Activated effector memory CD4-positive, alpha-beta T cell treated with Interleukin-2 at 50 U/mL for 16 hours (primary cell): Measurements from ENCODE around the gene DTYMK.

Experiments
- DNase-seq: peaks from one replicate; pipeline ENCODE4 v3.0.0-alpha.2; 2020

Gene DTYMK

DNA sequence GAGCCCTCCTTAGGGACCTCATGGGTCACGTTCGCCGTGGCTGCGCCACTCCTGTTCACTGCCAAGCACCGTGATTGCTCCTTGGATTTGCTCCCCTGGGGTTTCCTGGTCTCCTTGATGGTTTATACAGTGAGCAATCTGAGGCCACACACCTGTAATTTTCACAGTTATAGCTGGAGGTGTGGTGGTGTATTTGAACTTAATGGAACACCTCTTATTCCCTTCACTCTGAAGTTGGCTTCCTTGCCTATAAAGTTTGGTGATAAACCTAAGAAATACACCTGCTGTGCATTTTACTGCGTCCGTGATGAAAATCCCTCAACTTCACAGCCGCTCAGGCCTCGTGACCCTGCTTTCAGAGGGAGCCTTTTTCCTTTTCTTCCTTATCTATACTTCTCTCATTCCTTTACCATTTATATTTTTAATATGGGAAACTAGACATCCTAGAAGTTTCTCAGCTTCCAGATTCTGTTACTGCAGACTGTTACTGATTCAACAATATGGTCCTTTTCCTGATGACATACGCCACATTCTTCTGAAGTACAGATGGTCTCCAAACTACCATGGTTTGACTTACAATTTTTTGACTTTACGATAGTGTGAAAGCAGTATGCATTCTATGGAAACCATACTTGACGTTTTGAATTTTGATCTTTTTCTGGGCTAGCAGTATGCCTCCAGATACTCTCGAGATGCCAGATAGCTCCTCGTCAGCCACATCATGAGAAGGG is 40.5 kb downstream of the DTYMK start:
- DNase-seq, result no peak

DNA sequence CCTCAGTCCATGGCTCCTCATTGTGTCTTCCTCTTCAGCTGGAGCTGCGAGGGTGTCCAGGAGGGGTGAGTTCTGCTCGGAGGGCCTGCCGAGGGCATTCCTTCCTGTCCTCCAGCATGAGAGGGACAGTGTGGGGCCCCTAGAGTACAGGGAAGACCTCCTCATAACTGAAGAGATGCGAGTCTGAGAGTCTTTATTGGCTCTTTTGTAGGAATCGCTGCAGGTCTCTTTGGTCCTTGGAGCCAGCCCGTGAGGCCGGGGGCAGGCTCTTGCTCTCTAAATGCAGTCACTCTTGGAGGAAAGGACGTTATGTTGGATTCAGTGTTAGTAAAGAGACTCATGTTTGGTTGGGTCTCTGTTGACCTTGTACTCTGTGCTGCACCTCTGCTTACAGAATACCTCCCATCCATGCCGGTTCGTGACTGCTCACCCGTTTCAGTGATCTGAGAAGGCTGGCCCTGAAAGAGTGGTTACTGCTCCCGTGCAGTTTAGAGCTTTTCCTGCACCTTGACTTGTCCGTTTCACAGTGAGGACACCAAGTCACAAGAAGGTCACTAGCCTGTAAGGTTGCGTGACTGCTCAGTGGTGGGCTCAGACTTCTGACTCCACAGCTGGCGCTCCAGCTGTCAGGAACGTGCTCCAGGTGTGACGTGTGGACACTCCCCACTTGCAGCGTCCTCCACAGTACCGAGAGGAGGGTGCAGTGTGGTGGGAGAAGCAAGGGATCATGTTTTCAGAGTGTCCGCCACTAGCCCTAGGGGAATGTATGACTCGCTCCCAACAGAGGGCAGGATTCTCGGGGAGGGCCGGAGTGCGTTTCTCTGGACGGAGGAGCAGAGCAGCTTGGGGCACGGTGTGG is 41.3 kb downstream of the DTYMK start:
- no peak for DNase-seq

DNA sequence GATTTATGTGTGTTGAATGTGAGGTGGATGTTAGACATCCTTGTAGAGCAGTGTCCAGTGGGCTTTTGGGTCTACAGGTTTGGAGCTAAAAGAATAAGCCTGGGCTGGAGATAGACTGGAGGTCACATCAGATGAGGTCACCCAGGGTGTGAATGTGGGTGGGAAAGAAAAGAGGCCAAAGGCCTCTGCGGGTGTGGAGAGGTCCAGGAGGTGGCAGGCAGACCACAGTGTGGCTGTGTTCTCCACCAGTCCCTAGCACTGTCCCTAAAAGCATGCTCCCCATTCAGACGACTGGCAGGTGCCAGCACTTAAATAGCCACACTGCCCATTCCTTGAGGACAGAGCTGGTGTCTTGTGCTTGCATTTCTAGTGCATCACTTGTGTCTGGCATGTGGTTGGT is 45.0 kb downstream of the DTYMK start:
- DNase-seq, result no peak

DNA sequence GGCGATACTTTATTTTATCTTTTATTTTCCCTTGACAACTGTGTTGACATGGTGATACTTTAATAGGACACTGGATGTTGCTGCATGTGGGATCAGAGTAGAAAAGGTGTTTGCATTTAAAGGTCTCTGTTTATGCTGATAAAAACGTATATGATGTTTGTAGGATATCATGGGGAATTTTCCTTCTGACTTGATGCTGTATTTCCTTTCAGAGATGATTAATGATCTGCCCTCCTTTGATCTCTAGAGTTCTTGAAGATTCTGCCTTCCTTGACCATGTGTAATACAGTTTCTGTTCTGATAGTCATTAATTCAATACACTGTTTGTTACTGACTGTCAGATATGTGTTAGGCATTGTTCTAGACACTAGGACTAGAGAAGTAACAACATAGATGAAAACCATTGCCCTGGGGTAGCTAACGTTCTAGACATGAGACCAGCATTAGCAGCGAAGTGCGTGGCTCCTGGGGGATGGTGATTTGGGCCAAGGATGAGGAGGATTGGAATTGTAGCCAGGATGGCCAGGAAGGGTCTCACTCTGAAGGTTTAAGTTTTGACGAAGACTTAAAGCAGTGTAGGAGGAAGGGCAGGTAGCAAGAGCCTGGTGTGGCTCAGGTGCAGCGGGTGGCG is 46.3 kb downstream of the DTYMK start:
- DNase-seq, result no peak

DNA sequence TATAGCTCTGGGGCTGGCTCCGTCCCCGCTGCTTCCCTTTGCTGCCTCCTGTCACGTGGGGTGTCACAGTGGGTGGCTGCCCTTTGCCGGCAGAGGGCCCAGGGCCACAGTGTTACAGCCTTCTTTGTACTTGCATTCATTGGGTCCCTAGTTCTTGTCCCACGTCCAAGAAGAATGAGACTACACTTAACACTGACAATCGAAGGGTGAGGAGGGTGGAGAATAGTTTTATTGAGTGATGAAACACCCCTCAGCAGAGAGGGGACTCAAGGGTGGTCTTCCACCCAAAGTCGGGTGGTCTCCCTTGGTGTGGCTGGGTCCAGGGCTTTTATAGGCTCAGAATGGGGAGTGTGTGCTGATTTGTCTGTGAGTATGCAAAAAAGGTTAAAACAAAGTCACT is 47.2 kb downstream of the DTYMK start:
- DNase-seq, result no peak

DNA sequence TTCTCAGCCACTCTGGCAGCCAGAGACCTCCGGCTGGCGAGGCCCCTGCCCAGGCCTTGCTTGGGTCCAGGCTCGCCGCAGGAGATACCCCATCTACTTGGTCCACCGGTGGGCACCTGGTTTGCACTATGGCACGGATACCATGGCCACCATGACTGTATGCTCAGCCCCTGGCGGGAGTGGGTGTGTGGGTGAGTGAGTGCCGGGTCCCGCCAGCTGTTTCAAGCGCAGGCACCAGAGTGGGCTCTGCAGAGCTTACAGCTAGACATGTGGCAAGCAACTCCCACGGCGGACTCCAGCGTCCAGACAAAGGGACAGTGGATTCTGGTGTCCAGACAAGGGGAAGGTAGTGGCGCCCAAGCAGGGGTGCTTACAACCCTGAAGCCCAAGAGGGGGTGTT is 47.7 kb downstream of the DTYMK start:
- no peak for DNase-seq

DNA sequence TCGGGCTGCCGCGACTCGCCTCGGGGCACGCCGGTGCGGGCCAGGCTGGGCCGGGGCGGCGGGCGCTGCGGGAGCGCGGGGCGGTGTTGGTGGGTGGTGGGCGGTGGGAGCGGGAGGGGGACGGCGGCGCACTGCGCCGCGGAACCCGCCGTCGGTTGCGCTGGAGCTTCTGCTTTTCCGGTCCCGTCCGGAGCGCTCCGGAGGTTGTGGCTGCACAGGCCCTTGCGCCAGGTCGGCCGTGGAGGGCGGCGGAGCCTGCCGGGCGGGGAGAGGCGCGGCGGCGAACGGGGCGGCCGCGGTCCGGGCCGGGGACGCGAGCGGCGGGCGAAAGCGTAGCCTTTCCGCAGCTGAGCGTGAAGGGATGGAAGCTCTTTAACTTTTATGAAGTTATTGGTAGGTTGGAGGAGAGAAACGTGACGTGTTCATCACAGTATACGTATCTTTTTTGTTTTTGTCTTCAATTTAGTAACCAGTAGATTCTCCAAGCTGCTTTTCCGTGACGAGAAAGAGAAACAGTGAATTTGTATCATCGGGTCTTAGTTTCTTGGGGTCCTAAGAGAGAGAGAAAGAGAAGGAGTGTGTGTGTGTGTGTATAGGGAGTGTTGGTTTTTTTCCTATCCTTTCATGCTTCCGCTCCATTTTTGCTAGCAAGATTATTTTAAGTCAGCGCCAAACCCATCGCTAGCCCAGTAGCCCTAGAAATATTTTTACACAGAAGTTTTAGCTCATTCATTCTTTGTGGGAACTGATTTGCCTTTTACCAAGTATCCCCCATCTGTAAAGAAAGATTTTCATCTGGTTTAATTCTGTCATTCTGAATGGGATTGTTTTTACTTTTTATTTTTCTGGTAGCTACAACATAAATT is 48.6 kb downstream of the DTYMK start:
- DNase-seq, result no peak

DNA sequence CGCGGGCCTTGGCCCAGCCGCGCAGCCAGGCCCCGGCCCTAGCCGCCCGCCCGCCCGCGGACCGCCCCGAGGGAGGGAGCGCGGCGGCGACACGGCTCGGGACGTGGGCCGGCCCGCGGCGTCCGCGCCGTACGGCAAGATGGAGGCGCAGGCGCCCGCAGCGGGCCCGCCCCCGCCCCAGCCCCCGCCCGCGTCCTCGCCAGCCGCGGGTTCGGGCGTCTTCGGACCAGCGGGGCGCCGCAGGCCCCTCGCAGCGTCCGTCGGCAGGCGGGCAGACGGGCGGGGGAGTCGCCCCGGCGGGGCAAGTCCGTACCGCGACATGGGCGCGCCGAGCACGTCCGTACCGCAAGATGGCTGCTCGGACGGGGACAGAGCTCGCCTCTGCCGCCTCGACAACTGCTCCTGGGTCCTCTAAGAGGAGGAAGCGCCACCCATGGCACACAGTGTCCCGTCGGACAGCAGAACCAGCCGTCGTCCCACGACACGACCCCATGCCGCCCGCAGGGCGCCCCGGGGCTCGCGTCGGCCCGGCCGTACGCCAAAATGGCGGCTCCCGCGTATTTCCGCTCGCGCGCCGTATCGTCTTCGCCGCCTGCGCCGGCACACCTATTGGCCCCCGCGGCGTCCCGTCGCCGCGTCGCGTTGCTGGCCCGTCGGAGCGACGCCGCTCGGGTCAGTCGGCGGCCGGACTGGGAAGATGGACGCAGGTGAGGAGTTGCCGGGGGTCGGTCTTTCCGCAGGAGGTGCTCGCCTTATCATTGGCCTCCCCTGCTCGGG is 49.4 kb downstream of the DTYMK start, which contains the start of the genes ATG4B and THAP4:
ATG4B (plus strand) TSS at position 676 of the 777 bp plus-strand sequence; CDS start at position 698, 22 bp downstream.
THAP4 (minus strand) TSS at position 141 of the 777 bp plus-strand sequence. CDS start 141 bp downstream, outside the sequence.
- DNase-seq, result peak; percentile 72

DNA sequence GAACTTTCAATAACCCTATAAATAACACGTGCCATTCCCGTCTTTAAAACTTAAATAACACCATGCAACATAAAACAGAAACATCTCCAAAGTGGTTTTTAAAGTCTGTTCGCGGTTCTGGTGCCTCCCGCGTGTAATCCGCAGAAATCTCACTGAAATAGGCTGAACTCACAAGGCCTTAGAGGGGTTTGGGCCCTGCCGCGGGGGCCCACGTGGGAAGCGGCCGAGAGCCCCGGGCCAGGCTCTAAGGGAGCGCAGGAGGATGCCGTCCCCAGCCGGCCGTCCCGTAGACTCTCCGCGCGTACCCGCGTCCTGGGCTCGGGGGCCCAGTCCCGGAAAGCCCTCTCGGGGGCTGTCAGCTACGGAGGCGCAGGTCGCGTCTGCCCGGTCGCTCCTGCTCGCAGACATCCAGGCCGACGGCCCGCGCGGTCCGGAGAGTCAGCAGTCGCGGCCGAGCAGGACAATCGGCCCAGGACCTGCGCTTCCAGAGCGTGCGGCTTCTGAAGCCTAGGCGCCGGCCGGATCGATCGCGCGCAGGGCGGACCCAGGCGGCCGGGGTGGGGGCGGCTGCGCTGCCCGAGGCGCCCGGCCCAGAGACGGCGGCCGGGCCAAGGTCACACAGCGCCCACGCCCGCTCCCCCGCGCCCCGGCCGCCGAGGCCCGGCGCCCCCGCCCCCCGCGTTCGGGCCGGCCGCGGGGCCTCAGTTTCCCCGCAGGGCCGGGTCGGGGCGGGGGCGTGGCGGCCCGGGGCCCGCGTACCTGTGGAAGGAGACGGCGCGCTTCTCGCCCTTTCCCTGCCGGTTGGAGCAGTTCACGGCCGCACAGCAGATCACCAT is 50.2 kb downstream of the DTYMK start:
- DNase-seq, result peak; percentile 18

DNA sequence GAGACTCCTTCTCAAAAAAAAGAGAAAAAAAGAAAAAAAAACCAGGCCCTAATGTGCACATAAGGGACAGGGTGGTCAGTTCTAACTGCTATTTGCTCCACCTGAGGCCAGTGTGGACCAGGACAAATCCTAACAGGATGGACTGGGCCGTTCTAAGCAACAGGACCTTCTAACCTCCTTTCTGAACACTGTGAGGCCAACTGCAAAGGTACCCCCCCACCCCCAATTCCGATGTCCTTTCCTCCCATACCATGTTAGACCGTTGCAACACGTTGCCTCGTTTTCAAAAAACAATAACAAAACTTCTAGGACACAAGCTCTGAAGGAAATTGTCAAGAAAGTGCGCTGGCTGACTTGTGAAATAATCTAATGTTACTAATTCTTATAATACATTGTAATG is 50.9 kb downstream of the DTYMK start:
- no peak for DNase-seq

DNA sequence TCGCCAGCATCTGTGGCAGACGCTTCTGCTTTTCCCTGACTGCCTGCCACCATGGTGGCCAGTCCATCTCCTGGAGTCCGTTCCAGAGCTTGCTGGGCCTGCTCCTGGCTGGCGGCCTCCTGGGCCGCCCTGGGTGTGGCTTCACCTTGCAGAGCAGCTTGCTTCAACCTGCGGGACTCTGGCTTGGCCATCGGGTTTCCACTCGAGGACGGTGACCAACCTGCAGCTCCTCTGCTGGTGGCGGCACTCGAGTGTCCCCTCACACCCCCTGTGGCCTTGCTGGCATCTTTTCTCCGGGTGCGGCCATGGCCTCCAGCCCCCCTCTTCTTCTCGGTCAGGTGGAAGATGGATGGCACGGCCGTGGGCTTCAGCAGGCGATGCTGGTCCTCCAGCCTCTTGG is 53.1 kb downstream of the DTYMK start:
- DNase-seq, result no peak

DNA sequence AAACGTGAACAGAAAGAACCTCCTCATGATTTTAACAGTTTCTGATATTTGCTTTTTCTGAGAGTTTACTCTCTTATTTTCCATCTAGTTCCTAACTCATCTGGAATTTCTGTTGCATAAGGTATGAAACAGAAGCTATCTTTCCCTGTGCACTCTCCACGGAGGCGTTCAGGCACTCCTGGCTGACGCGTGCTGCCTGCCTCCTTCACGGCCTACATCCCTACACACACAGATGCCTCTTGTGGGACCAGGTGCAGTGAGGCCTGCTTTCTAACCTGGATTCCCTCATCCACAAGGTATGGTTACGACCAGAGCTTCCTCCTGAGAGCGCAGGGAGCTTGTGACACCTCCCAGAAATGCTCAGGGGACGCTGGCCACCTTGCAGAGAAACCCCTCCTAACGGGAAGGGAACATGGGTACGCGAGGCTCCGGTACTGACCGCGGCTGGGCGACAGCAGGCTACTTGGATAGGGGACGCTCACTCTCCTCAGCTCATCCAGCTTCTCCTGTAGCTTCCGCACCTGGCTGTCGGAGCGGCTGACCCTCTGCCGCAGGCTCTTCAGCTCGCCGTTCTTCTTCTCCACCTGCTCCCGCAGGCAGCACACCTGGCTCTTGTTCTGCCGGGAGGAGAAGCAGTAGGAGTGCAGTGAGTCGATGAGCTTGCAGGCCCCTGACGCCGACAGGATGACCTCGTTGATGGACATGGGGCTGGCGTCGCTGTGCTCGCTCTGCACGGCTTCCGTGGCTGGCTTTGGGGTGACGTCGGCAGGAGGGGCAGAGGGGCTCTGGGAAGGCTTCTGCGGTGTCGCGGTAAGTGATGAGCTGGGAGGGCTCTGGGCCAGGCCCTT is 53.9 kb downstream of the DTYMK start:
- no peak for DNase-seq

DNA sequence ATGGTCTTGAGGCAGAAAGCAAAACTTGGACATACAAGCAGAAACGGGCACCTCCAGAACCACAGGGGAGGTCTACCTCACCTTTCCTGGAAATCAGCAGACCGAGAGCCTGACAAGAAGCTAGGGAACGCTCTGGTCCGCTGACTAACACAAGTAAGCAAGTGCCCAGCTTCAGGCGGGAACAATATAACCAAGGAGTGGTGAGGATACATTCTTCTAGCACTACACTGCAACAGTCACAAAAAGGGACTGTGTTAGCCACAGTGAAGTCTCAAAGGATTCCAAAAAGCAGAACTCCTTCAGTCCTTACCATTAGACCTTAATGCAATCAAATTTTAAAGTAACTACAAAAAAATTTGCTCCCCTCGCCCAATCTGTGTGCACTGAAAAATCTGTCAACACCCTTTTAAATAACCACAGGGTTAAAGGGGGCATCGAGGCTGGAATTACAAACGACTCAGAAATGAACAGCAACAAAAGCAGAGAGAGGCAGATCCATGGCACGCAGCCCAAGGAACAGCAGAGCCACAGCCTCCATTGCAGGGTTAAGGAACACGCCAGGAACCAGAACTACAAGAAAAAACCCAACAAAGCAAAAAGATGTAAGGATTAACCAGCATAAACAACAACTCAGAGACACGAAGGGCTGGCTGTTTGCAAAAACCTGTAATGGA is 56.7 kb downstream of the DTYMK start:
- no peak for DNase-seq

DNA sequence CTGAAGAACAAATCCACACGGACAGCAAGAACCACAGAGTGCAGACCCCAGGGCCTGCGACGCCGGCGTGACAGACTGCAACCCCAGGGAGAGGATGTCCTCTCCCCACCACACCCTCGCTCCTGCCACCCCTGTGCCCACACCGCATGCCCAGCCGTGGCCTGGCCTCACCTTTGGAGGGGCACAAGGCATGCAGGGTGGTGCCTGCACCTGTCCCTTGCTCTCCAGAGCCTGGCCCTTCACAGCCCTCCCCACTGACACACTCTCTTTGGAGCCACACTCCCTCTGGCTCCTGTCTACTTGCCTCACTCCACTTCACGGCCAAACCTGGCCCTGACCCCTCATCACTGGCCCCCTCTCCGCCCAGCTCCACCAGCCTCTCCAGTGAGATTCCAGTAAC is 58.9 kb downstream of the DTYMK start:
- no peak for DNase-seq
